Thymus (tissue), 11 donors: ENCODE results near the gene POLRMT. TPM values are rescaled to one million over a fixed set of nuclear protein-coding genes. Genes with fewer than 3 reads are reported as not detected.
"Not testable (repeated sequence)": the region's sequence is repeated elsewhere in the genome, so short reads cannot be mapped to it uniquely, and the experiment has no call there.

Experiments
- DNase-seq, 9 donors: peaks; one replicate each; pipeline ENCODE4 v3.0.0-alpha.2; 2013; ENCODE audit warnings: low spot score in 9 of 9, low read depth in 6 of 9, missing footprints in 1 of 9
- H3K27ac ChIP-seq, 2 donors: one replicate each; pipeline ENCODE4 v1.5.1; 2013; ENCODE audit warnings: control low read depth in 1 of 2, low read depth in 1 of 2, low read length in 1 of 2, mild to moderate bottlenecking in 1 of 2, moderate library complexity in 1 of 2
- H3K27me3 ChIP-seq, 2 donors: one replicate each; pipeline ENCODE4 v1.5.1; 2013; ENCODE audit warnings: low read length in 1 of 2; ENCODE audit not compliant: control insufficient read depth in 2 of 2, insufficient read depth in 1 of 2
- H3K36me3 ChIP-seq, 2 donors: one replicate each; pipeline ENCODE4 v1.5.1; 2013; ENCODE audit warnings: low read length in 1 of 2, mild to moderate bottlenecking in 1 of 2, moderate library complexity in 1 of 2; ENCODE audit not compliant: control insufficient read depth in 2 of 2, insufficient read depth in 2 of 2
- H3K4me1 ChIP-seq, 2 donors: one replicate each; pipeline ENCODE4 v1.5.1; 2013; ENCODE audit warnings: low read length in 2 of 2; ENCODE audit not compliant: control insufficient read depth in 2 of 2, insufficient read depth in 2 of 2
- H3K4me3 ChIP-seq, 2 donors: one replicate each; pipeline ENCODE4 v1.5.1; 2013; ENCODE audit warnings: low read length in 2 of 2, control low read depth in 1 of 2, mild to moderate bottlenecking in 1 of 2
- H3K9me3 ChIP-seq, 2 donors: one replicate each; pipeline ENCODE4 v1.5.1; 2013; ENCODE audit warnings: low read length in 1 of 2, mild to moderate bottlenecking in 1 of 2; ENCODE audit not compliant: control insufficient read depth in 2 of 2, insufficient read depth in 1 of 2
- WGBS: extraction: QIAGEN DNeasy Blood & Tissue Kit; methylation state at CpG from one replicate; pipeline ENCODE4 v1.1.7; 2013; 5-methylcytosine and 5-hydroxymethylcytosine counted together
- polyA plus RNA-seq: library from polyadenylated mRNA; stranded (reverse); fragments of 200-250 nt; gene quantifications from one replicate; pipeline ENCODE4 v1.2.3, GENCODE V29; 2013
- total RNA-seq: library from RNA; stranded (reverse); fragments of 120-200 nt; gene quantifications from one replicate; pipeline ENCODE4 v1.2.4, GENCODE V29; 2013
- donor health status: healthy.

POLRMT gene
- total and polyA plus RNA-seq, 2 donors = 37.0 to 130 TPM

DNA sequence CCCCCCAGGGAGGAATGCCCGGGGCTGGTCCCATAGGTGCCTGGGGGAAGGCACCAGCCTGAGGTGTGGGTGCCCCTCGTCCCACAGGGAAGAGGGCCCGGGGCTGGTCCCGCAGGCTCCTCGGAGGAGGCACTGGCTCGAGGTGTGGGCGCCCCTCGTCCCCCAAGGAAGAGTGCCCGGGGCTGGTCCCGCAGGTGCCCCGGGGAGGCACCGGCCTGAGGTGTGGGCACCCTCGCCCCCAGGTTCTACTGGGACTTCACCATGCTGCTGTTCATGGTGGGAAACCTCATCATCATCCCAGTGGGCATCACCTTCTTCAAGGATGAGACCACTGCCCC is 30.1 kb downstream of the POLRMT start:
- not testable (repeated sequence) for DNase-seq
- WGBS = 98% methylated on average over 13 of the region's 13 CpGs

DNA sequence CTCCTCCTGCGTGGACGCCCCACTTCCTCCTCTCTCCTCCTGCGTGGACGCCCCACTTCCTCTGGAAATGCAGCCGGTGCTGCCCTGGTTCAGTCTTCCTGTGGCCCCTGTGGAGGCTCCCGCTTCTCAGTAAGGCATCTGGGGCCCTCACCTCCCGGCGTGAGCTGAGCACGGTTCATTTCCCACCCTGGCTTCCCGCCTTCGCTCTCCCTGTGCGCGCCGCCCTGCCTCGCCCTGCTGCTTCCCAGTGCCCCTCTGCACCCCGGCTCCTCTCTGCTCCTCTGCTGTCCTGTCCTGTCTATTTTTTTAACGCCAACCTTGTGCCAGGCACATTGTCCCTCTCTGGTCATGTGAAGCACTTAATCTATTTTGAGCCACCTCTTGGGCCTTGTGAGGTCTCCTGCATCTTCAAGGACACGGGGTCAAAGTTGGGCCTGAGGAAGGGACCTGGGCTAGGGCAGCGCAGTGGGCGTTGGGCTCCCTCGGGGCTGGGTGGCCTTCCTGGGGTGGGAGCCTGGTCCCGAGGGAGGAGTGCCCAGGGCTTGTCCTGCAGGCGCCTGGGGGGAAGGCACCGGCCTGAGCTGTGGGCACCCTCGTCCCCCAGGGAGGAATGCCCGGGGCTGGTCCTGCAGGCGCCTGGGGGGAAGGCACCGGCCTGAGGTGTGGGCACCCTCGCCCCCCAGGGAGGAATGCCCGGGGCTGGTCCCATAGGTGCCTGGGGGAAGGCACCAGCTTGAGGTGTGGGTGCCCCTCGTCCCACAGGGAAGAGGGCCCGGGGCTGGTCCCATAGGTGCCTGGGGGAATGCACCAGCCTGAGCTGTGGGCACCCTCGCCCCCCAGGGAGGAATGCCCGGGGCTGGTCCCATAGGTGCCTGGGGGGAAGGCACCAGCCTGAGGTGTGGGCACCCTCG is 30.7 kb downstream of the POLRMT start:
- Histone ChIP-seq H3K27ac (no peak overlapping the region), H3K9me3 (peaks cover 0 to 14% of the 10 kb centered on the region in 2 donors), H3K36me3 (no peaks in the 10 kb centered on the region), H3K27me3 (peaks cover 0 to 2% of the 10 kb centered on the region in 2 donors), H3K4me1 (no peaks in the 10 kb centered on the region), H3K4me3 (no peak overlapping the region)
- WGBS = 86% methylated on average over 35 of the region's 35 CpGs
- no peak for DNase-seq

More for the DNA sequence above, 30.1 kb downstream of the POLRMT start:
- not testable (repeated sequence) for H3K36me3 ChIP-seq, H3K27ac ChIP-seq, H3K27me3 ChIP-seq, H3K4me1 ChIP-seq, H3K4me3 ChIP-seq
- peaks cover 0 to 14% of the 10 kb centered on the region in 2 donors for H3K9me3 ChIP-seq

DNA sequence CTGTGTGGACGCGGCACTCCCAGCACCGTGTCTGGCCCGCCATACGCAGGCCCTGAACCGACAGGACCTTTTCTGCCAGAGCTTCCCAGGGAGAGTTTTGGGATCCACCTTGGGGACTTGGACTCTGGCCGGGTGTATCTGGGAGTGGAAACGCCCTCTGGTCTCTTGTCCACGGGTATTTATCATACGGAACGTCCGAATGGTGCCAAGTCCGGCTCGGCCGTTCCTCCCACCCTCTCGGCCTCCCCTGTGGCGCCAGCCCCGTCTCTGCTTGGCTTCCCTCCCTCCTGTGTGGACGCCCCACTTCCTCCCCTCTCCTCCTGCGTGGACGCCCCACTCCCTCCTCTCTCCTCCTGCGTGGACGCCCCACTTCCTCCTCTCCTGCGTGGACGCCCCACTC is 31.5 kb downstream of the POLRMT start:
- Histone ChIP-seq H3K27ac (no peak overlapping the region), H3K4me1 (no peaks in the 10 kb centered on the region), H3K4me3 (no peak overlapping the region), H3K27me3 (peaks cover 0 to 4% of the 10 kb centered on the region in 2 donors), H3K9me3 (peaks cover 0 to 14% of the 10 kb centered on the region in 2 donors), H3K36me3 (no peaks in the 10 kb centered on the region)
- no peak for DNase-seq
- 92% methylated on average over 25 of the region's 25 CpGs for WGBS

DNA sequence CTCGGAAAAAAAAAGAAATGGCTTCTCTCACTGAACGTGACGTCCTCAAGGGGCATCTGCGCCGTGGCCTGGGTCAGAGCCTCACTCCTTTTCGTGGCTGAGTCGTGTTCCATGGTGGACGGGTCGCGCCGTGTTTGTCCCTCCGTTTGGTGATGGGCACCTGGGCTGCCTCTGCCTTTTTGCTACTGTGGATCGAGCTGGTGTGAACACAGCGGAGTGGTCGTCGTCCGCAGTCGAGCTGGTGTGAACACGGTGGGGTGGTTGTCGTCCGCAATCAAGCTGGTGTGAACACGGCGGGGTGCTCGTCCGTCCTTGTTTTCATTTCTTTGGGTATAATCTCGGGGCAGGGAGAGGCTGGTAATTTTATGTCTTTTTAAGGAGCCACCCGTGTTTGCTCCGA is 32.0 kb downstream of the POLRMT start:
- Histone ChIP-seq H3K27me3 (peaks cover 0 to 9% of the 10 kb centered on the region in 2 donors), H3K9me3 (peaks cover 0 to 14% of the 10 kb centered on the region in 2 donors), H3K4me3 (no peak overlapping the region), H3K36me3 (no peaks in the 10 kb centered on the region), H3K4me1 (no peaks in the 10 kb centered on the region), H3K27ac (no peak overlapping the region)
- DNase-seq = no peak
- 94% methylated on average over 28 of the region's 28 CpGs for WGBS

DNA sequence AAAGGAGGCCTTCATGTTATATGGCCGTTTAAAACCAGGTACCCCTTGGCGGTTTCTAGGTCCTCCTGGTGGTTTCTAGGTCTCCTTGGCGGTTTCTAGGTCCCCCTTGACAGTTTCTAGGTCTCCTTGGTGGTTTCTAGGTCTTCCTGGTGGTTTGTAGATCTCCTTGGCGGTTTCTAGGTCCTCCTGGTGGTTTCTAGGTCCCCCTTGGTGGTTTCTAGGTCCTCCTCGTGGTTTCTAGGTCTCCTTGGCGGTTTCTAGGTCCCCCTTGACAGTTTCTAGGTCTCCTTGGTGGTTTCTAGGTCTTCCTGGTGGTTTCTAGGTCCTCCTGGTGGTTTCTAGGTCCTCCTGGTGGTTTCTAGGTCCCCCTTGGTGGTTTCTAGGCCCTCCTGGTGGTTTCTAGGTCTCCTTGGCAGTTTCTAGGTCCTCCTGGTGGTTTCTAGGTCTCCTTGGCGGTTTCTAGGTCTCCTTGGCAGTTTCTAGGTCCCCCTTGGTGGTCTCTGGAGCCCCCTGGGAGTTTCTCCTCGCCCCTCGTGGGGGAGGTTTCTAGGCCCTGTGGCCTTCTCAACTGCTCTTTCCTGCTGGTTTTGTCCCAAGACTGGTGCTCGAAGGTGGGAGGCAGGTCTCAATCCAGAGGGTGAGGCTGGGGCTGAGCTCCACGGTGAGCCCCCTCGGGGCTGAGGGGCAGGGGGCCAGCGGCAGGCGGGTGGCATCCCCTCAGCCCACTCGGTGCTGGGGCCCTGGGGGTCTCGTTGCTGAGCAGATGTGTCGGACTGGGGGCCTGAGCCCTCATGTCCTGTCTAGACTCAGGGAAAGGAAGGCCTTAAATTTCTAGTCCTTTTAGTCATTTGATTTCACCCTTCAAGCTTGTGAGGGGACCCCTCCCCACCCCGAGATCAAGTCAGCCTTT is 35.7 kb downstream of the POLRMT start:
- DNase-seq = no peak
- H3K36me3 ChIP-seq = no peaks in the 10 kb centered on the region
- peaks cover 0 to 10% of the 10 kb centered on the region in 2 donors for H3K9me3 ChIP-seq
- H3K27ac ChIP-seq = no peak overlapping the region
- no peaks in the 10 kb centered on the region for H3K4me1 ChIP-seq
- H3K27me3 ChIP-seq = peaks cover 8 to 45% of the 10 kb centered on the region in 2 donors
- no peak overlapping the region for H3K4me3 ChIP-seq
- 84% methylated on average over 18 of the region's 18 CpGs for WGBS

DNA sequence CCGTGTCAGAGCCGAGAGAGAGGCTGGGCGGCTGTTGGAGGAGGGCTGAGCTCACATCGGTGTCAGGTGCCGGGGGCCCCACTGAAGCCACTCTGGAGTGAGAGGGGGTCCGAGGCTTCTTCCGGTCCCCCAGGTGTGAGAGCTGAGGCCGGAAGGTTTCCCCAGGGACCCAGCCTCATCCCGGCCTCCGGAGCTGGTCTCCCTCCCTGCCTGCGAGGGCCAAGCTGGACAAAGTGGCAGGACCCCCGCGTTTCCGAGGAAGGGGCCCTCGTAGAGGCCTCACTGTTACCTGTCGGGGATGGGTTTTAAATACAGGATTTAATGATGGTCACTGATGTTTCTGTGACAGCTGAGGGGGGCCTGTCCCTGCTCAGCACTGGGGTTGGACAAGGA is 37.1 kb downstream of the POLRMT start:
- Histone ChIP-seq H3K36me3 (no peaks in the 10 kb centered on the region), H3K27me3 (peaks cover 22 to 59% of the 10 kb centered on the region in 2 donors), H3K9me3 (peaks cover 0 to 2% of the 10 kb centered on the region in 2 donors), H3K4me1 (no peaks in the 10 kb centered on the region), H3K4me3 (no peak overlapping the region), H3K27ac (no peak overlapping the region)
- 92% methylated on average over 16 of the region's 16 CpGs for WGBS
- DNase-seq = no peak

DNA sequence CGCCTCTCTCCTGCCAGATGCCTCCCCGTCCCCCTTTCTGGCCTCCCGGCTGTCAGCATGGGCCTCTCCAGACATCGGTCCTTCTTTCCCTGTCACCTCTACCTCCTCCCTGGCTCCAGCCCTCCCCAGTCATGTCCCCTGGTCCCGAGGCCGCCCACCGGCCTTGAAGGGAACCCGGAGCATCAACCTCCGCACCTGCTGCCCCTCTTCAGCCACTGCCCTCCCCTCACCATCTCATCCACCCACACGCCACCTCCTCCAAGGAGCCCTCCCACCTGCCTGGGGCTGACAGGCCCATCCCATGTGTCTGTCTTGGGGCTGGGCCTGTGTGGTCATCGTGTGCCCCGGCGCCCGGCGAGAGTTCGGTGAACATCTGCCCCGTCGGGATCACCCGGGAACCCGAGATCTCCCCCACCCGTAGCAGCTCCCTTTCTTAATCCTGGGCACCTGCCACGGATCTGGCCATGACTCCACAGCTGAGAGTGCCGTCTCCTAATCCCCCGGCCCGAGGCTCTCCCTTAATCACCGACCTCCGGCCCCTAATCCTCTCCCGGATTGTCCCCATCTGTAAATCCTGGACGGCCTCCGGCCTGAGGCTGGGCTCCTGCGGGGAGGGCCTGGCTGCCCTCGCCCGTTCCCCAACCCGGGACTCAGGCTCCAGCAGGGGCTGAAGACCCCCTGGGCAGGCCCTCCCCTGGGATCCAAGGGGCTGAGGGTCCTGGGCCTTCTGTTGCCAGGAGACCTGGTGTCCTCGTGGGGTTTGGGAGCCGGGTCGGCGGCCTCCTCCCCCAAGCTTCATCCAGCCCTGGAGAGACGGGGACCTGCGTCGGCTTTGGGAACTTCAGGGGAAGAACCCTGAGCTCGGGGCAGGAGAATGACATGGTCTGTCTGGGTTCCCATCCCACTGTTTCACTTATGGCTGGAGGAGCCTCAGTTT is 37.7 kb downstream of the POLRMT start:
- Histone ChIP-seq H3K36me3 (no peaks in the 10 kb centered on the region), H3K27ac (no peak overlapping the region), H3K27me3 (peaks cover 29 to 65% of the 10 kb centered on the region in 2 donors), H3K9me3 (no peaks in the 10 kb centered on the region), H3K4me3 (no peak overlapping the region), H3K4me1 (no peaks in the 10 kb centered on the region)
- WGBS = 89% methylated on average over 42 of the region's 42 CpGs
- DNase-seq = no peak

DNA sequence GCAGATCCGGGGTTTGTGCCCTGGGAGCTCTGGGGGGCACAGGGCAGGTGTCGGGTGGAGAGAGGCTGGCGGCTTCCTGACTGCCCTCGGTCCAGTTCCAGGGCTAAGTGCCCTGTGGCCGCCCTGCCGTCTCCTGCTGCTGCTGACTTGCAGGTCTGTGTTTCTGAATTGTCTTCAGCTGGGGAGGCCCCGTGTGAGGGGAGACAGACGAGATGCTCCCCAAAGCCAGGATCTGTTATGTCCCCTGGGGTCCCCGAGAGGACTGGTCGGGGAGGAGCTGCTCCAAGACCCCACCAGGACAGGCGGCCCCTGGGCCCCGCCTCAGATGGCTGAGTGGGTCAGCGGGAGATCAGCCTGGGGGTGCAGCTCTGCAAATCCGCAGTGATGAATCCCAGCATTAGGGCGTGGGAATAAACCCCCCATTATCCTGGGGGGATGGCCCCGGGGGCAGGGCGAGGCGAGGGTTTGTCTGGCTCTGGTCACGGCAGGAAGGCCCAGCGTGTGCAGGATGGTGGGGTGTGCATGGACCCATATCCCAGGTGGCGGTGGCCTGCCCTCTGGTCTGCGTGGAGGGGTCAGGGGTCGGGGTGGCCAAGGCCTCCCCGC is 39.0 kb downstream of the POLRMT start:
- H3K27ac ChIP-seq = no peak overlapping the region
- no peaks in the 10 kb centered on the region for H3K4me1 ChIP-seq
- DNase-seq = no peak
- no peaks in the 10 kb centered on the region for H3K9me3 ChIP-seq
- peaks cover 33 to 71% of the 10 kb centered on the region in 2 donors for H3K27me3 ChIP-seq
- H3K4me3 ChIP-seq = no peak overlapping the region
- H3K36me3 ChIP-seq = no peaks in the 10 kb centered on the region
- WGBS = 79% methylated on average over 24 of the region's 24 CpGs
